WTC11 (cell line): Measurements from ENCODE around the gene SLC6A18. TPM values are rescaled to one million over a fixed set of nuclear protein-coding genes. Genes with fewer than 3 reads are reported as not detected.
A peak's percentile ranks its signal among the peaks of the same experiment; 100 is the strongest.

ENCODE experiments used
- ATAC-seq: fragments of 200-7000 bp; cut with Tn5 transposase; 2 replicates; pipeline ENCODE4 v1.10.0; 2021; ENCODE audit warnings: mild to moderate bottlenecking, moderate library complexity
- CTCF ChIA-PET: fragments of 300-600 bp; sonication (Branson Sonifier 250); formaldehyde crosslinking; loops from one replicate; lab custom pipeline; 2021; ENCODE audit warnings: antibody characterized with exemption; lab: Charles Lee
- POLR2A ChIA-PET: fragments of 350-600 bp; sonication (Branson Sonifier 250); formaldehyde crosslinking; loops from one replicate; lab custom pipeline; 2021; ENCODE audit warnings: antibody characterized with exemption; lab: Charles Lee
- DNase-seq: peaks from one replicate; pipeline ENCODE4 v3.0.0; 2021; ENCODE audit warnings: low spot score
- H3K27ac Mint-ChIP-seq: 2 replicates; pipeline ENCODE4 v1.8.0; 2021; ENCODE audit warnings: mixed read lengths
- H3K27me3 Mint-ChIP-seq: 2 replicates; pipeline ENCODE4 v1.8.0; 2021; ENCODE audit warnings: low read depth, mild to moderate bottlenecking, moderate library complexity, mixed read lengths
- H3K36me3 Mint-ChIP-seq: 2 replicates; pipeline ENCODE4 v1.8.0; 2021; ENCODE audit warnings: mixed read lengths
- H3K4me1 Mint-ChIP-seq: 2 replicates; pipeline ENCODE4 v1.8.0; 2022; ENCODE audit warnings: mixed read lengths
- H3K4me3 Mint-ChIP-seq: 2 replicates; pipeline ENCODE4 v1.8.0; 2021; ENCODE audit warnings: mild to moderate bottlenecking, moderate library complexity, mixed read lengths
- H3K9me3 Mint-ChIP-seq: 2 replicates; pipeline ENCODE4 v1.8.0; 2021; ENCODE audit warnings: mixed read lengths
- CDX4 ChIP-seq: fragments of 250-450 bp; sonication (Bioruptor Pico); IDR thresholded peaks from 2 replicates; pipeline ENCODE4 v1.9.0; 2021; ENCODE audit warnings: moderate library complexity, mild to moderate bottlenecking, inconsistent platforms, borderline replicate concordance
- CTCF ChIP-seq: fragments of 200-600 bp; IDR thresholded peaks from 2 replicates; pipeline ENCODE4 v1.8.0; 2022; ENCODE audit warnings: antibody characterized with exemption
- FOXP1 ChIP-seq: sonication (generic); formaldehyde crosslinking; IDR thresholded peaks from 2 replicates; pipeline ENCODE4 v1.8.0; 2022; ENCODE audit warnings: missing genetic modification reagents, mild to moderate bottlenecking, moderate library complexity, borderline replicate concordance
- MAX ChIP-seq: sonication (generic); formaldehyde crosslinking; IDR thresholded peaks from 2 replicates; pipeline ENCODE4 v1.8.0; 2022; ENCODE audit warnings: mild to moderate bottlenecking, missing genetic modification reagents
- NFYB ChIP-seq: sonication (generic); formaldehyde crosslinking; conservative IDR thresholded peaks from 2 replicates; pipeline ENCODE4 v1.8.0; 2022; ENCODE audit warnings: low read depth, missing genetic modification reagents
- NR3C1 ChIP-seq: sonication (generic); formaldehyde crosslinking; conservative IDR thresholded peaks from 2 replicates; pipeline ENCODE4 v1.8.1; 2023; ENCODE audit warnings: low read depth, mild to moderate bottlenecking, missing genetic modification reagents
- OVOL2 ChIP-seq: fragments of 250-450 bp; sonication (Bioruptor Pico); IDR thresholded peaks from 2 replicates; pipeline ENCODE4 v1.9.0; 2021; ENCODE audit warnings: mild to moderate bottlenecking, borderline replicate concordance
- PRRX2 ChIP-seq: fragments of 250-450 bp; sonication (Bioruptor Pico); IDR thresholded peaks from 2 replicates; pipeline ENCODE4 v1.8.0; 2021; ENCODE audit warnings: mild to moderate bottlenecking
- ZNF396 ChIP-seq: fragments of 250-450 bp; sonication (Bioruptor Pico); IDR thresholded peaks from 2 replicates; pipeline ENCODE4 v1.8.0; 2021; ENCODE audit warnings: mild to moderate bottlenecking, moderate library complexity, borderline replicate concordance
- ZNF416 ChIP-seq: fragments of 250-450 bp; sonication (Bioruptor Pico); IDR thresholded peaks from 2 replicates; pipeline ENCODE4 v1.9.0; 2021; ENCODE audit warnings: mild to moderate bottlenecking, inconsistent platforms
- ZSCAN18 ChIP-seq: fragments of 250-450 bp; sonication (Bioruptor Pico); IDR thresholded peaks from 2 replicates; pipeline ENCODE4 v2.1.2; 2022; ENCODE audit warnings: mild to moderate bottlenecking, moderate library complexity
- total RNA-seq: library from RNA; stranded (reverse); gene quantifications from 3 replicates; pipeline ENCODE4 v1.2.3, GENCODE V29; 2021
- TF ChIP-seq, protein P1 (sequence below): fragments of 250-450 bp; sonication (Bioruptor Pico); IDR thresholded peaks from 2 replicates; pipeline ENCODE4 v1.9.0; 2021; ENCODE audit warnings: mild to moderate bottlenecking

SLC6A18 gene
- total RNA-seq, 1 experiment from 2014 or later: not detected

- Mint-ChIP-seq H3K27ac (no peak overlapping the region), H3K4me1 (no peaks in the 10 kb centered on the region), H3K27me3 (peaks cover 3% of the 10 kb centered on the region; the same call in 1 of the 2 replicates), H3K36me3 (no peaks in the 10 kb centered on the region), H3K4me3 (no peak overlapping the region), H3K9me3 (peaks cover 6% of the 10 kb centered on the region)
- TF ChIP-seq NFYB (CRISPR knock-in tag) (peak; percentile 60; the same call in 1 of the 2 replicates), FOXP1 (CRISPR knock-in tag) (no peak), MAX (CRISPR knock-in tag) (no peak)
- ChIA-PET CTCF (interaction anchor here (1.1 kb wide), 2 partner anchors 28 to 167 kb away, joined by 3 read pairs; no protein-coding TSS in a partner anchor), POLR2A (no interaction called here)
- ATAC-seq: peak; percentile 88
- peak; percentile 54 for DNase-seq
Measured at GRCh38 chr5:1176473-1177391, 48.4 kb upstream of the SLC6A18 start.

- H3K4me1 Mint-ChIP-seq: no peaks in the 10 kb centered on the region
- no peak overlapping the region for H3K27ac Mint-ChIP-seq
Measured at GRCh38 chr5:1177826-1178528, 47.2 kb upstream of the SLC6A18 start.

GRCh38 chr5:1178529-1179382 is 46.4 kb upstream of the SLC6A18 start:
- no peak for ATAC-seq
- POLR2A ChIA-PET: no interaction called here

More at GRCh38 chr5:1177826-1178528, 47.2 kb upstream of the SLC6A18 start:
- TF ChIP-seq, protein P1, sequence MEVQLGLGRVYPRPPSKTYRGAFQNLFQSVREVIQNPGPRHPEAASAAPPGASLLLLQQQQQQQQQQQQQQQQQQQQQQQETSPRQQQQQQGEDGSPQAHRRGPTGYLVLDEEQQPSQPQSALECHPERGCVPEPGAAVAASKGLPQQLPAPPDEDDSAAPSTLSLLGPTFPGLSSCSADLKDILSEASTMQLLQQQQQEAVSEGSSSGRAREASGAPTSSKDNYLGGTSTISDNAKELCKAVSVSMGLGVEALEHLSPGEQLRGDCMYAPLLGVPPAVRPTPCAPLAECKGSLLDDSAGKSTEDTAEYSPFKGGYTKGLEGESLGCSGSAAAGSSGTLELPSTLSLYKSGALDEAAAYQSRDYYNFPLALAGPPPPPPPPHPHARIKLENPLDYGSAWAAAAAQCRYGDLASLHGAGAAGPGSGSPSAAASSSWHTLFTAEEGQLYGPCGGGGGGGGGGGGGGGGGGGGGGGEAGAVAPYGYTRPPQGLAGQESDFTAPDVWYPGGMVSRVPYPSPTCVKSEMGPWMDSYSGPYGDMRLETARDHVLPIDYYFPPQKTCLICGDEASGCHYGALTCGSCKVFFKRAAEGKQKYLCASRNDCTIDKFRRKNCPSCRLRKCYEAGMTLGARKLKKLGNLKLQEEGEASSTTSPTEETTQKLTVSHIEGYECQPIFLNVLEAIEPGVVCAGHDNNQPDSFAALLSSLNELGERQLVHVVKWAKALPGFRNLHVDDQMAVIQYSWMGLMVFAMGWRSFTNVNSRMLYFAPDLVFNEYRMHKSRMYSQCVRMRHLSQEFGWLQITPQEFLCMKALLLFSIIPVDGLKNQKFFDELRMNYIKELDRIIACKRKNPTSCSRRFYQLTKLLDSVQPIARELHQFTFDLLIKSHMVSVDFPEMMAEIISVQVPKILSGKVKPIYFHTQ (CRISPR knock-in tag): no peak
- no peak for TF ChIP-seq CTCF
- TF ChIP-seq, all 79 proteins: peak for 0
- DNase-seq: no peak
- peaks cover 6% of the 10 kb centered on the region for H3K9me3 Mint-ChIP-seq
- POLR2A ChIA-PET: no interaction called here
- H3K36me3 Mint-ChIP-seq: no peaks in the 10 kb centered on the region
- CTCF ChIA-PET: no interaction called here
- no peak overlapping the region for H3K4me3 Mint-ChIP-seq
- ATAC-seq: no peak
- peaks cover 3% of the 10 kb centered on the region; the same call in 1 of the 2 replicates for H3K27me3 Mint-ChIP-seq

More at GRCh38 chr5:1178529-1179382, 46.4 kb upstream of the SLC6A18 start:
- H3K27me3 Mint-ChIP-seq: no peaks in the 10 kb centered on the region
- CTCF ChIA-PET: interaction anchor here (1.3 kb wide), 1 partner anchor 26 kb away, joined by 5 read pairs; no protein-coding TSS in a partner anchor
- no peak overlapping the region for H3K4me3 Mint-ChIP-seq
- H3K27ac Mint-ChIP-seq: no peak overlapping the region
- H3K36me3 Mint-ChIP-seq: no peaks in the 10 kb centered on the region
- H3K9me3 Mint-ChIP-seq: peaks cover 6% of the 10 kb centered on the region
- DNase-seq: no peak
- TF ChIP-seq ZSCAN18 (CRISPR knock-in tag): no peak
- no peak for TF ChIP-seq OVOL2 (CRISPR knock-in tag)
- TF ChIP-seq PRRX2 (CRISPR knock-in tag): no peak
- TF ChIP-seq CDX4 (CRISPR knock-in tag): no peak
- no peak for TF ChIP-seq MAX (CRISPR knock-in tag)
- TF ChIP-seq ZNF416 (CRISPR knock-in tag): no peak
- no peak for TF ChIP-seq ZNF396 (CRISPR knock-in tag)
- TF ChIP-seq NR3C1 (CRISPR knock-in tag): no peak
- TF ChIP-seq, all 79 proteins: peak for 0
- no peaks in the 10 kb centered on the region for H3K4me1 Mint-ChIP-seq
